ENCODE data around the gene USP17L27.
A peak's percentile ranks its signal among the peaks of the same experiment; 100 is the strongest.
"Not testable (repeated sequence)": the region's sequence is repeated elsewhere in the genome, so short reads cannot be mapped to it uniquely, and the experiment has no call there.

Gene USP17L27

GRCh38 chr4:9343848-9344247 lies at the start of gene USP17L27:
Gene USP17L27 (plus strand): TSS chr4:9344148. CDS start chr4:9344148, 0 bp downstream.
- not testable (repeated sequence) for H3K27ac ChIP-seq, H3K4me3 ChIP-seq

GRCh38 chr4:9324191-9324590 lies 19.8 kb upstream of the USP17L27 start:
- H3K27ac ChIP-seq, H3K4me3 ChIP-seq: not testable (repeated sequence)

GRCh38 chr4:9324865-9325264 lies 19.1 kb upstream of the USP17L27 start, which contains the start of gene USP17L24:
Gene USP17L24 (plus strand): TSS chr4:9325165. CDS start chr4:9325165, 0 bp downstream.
- H3K27ac ChIP-seq, H3K4me3 ChIP-seq: not testable (repeated sequence)

- H3K27ac ChIP-seq, H3K4me3 ChIP-seq: not testable (repeated sequence)
These were observed 14.3 kb upstream of the USP17L27 start, which contains the start of gene USP17L25 for GRCh38 chr4:9329611-9330010. Gene USP17L25 (plus strand): TSS chr4:9329911. CDS start chr4:9329911, 0 bp downstream.

GRCh38 chr4:9334358-9334757 lies 9.6 kb upstream of the USP17L27 start, which contains the start of gene USP17L26:
Gene USP17L26 (plus strand): TSS chr4:9334658. CDS start chr4:9334658, 0 bp downstream.
- H3K4me3 ChIP-seq, H3K27ac ChIP-seq: not testable (repeated sequence)

- not testable (repeated sequence) for H3K27ac ChIP-seq, H3K4me3 ChIP-seq
These were observed 4.8 kb upstream of the USP17L27 start, which contains the start of gene USP17L5 for GRCh38 chr4:9339103-9339502. Gene USP17L5 (plus strand): TSS chr4:9339403. CDS start chr4:9339403, 0 bp downstream.

GRCh38 chr4:9348593-9348992 lies 4.6 kb downstream of the USP17L27 start, which contains the start of gene USP17L28:
Gene USP17L28 (plus strand): TSS chr4:9348893. CDS start chr4:9348893, 0 bp downstream.
- not testable (repeated sequence) for H3K27ac ChIP-seq, H3K4me3 ChIP-seq

GRCh38 chr4:9350866-9351265 lies 6.9 kb downstream of the USP17L27 start:
- not testable (repeated sequence) for H3K27ac ChIP-seq, H3K4me3 ChIP-seq

- not testable (repeated sequence) for H3K4me3 ChIP-seq, H3K27ac ChIP-seq
These were observed 9.4 kb downstream of the USP17L27 start, which contains the start of gene USP17L29 for GRCh38 chr4:9353338-9353737. Gene USP17L29 (plus strand): TSS chr4:9353638. CDS start chr4:9353638, 0 bp downstream.

GRCh38 chr4:9362829-9363228 lies 18.9 kb downstream of the USP17L27 start, which contains the start of gene USP17L30:
Gene USP17L30 (plus strand): TSS chr4:9363129. CDS start chr4:9363129, 0 bp downstream.
- not testable (repeated sequence) for H3K4me3 ChIP-seq, H3K27ac ChIP-seq

- H3K27ac ChIP-seq, H3K4me3 ChIP-seq: not testable (repeated sequence)
These were observed 35.9 kb downstream of the USP17L27 start for GRCh38 chr4:9379881-9380280.

GRCh38 chr4:9381012-9381534 lies 37.1 kb downstream of the USP17L27 start:
- peak overlapping the region; percentile 21 to 39 (median 29) for H3K4me3 ChIP-seq
- not testable (repeated sequence) for H3K27ac ChIP-seq

GRCh38 chr4:9384126-9384525 lies 40.2 kb downstream of the USP17L27 start:
- H3K27ac ChIP-seq, result no peak overlapping the region
- no peak overlapping the region for H3K4me3 ChIP-seq

GRCh38 chr4:9389001-9389400 lies 45.1 kb downstream of the USP17L27 start:
- not testable (repeated sequence) for H3K27ac ChIP-seq, H3K4me3 ChIP-seq
